ENCODE results near the gene NHSL1.

NHSL1 gene

DNA sequence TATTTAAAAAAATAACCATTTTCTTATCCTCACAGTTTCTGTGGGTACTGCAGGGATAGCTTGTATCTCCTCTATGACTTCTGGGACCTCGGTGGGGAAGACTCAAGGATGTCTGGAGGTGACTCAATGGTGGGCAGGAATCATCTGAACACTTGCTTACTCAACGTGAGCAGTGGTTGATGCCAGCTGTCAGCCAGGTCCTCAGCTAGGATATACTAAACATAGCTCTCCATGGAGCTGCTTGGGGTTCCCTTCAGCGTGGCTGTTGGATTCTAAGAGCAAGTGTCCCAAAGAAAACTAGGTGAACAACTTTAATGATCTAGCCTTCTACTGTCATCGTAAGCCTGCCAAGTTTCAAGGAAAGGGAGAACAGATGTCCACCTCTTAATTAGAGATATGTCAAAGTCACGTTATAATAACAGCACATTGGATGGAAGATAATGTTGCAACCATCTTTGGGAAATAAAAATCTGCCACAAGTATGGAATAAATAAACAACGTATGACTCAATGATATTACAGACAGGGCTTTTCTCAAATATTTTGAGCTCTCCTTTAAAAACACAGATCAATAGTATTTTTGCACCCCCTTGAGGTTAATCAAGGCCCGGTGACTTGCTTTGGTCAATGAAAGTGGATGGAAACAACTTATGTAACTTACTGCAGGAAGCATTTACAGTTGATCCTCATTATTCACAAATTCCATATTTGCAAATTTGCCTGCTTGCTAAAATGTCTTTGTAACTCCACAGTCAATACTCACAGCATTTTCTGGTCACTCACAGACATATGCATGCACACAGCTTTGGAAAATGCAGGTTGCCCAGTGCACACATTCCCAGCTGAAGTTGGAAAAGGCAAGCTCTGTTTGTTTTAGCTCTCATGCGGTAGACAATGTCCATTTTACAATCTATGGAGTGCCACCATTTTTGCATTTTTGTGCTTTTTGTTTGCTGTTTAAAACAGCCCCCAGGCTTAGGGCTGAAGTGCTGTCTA lies 101.9 kb downstream of the NHSL1 start:
- in situ Hi-C loops (cut with HindIII; ENCODE audit: low pct_ligation_motif_present, low pct_unique_long_range_greater_than_20kb, low sequenced_read_pairs): no loop called here
- no peak for DNase-seq

DNA sequence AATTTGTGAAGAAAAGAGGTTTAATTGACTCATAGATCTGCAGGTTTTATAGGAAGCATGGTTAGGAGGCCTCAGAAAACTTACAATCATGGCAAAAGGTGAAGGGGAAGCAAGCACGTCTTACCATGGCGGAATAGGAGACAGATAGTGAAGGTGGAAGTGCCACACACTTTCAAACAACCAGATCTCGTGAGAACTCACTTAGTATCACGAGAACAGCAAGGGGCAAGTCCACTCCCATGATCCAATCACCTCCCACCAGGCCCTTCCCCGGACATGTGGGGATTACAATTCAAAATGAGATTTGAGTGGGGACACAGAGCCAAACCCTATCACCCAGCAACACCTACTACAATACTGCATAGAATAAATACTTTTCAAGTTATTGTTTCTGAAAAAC lies 102.6 kb downstream of the NHSL1 start:
- DNase-seq: no peak
- in situ Hi-C loops (cut with HindIII; ENCODE audit: low pct_ligation_motif_present, low pct_unique_long_range_greater_than_20kb, low sequenced_read_pairs): no loop called here

DNA sequence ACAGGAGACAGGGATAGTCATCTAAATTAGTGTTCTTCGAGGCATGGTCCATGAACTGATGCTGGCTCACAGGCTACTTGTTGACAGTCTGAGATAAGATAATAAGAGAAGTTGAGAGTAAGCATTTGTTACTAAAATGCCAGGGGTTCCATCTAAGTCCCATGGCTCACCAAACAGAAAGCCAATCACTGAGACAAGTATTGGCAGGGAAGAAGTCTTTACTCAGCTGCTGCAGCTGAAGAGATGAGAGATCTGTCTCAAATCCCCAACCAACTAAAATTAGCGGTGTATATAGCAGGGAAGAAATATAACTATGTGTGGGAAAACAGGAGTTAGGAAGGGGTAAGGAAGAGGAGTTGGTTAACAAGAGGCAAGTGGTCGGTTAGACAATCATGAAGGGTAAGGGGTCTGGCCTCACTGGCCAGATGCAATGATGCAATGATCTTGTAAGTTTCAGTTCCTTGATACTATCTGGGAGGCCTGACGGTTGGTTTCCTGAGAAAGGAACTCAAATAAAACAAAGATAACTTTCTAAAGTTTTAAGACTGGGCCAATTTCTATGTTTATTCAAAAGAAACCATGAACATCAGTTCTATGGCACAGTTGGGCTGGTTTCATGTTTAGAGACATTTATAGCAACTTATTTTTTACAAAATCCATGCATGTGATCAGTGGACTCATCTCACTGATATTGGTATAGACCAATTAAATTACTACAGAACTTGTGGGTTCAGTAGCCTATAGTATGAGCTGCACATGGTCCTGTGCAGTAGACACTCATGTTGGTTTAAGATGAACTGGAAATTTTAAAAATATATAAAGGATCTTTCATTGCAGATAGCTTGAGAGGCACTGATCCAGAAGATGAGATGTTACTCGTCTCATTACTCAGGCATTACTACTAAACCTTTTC lies 105.2 kb downstream of the NHSL1 start:
- in situ Hi-C loops (cut with HindIII; ENCODE audit: low pct_ligation_motif_present, low pct_unique_long_range_greater_than_20kb, low sequenced_read_pairs): no loop called here
- no peak for DNase-seq

DNA sequence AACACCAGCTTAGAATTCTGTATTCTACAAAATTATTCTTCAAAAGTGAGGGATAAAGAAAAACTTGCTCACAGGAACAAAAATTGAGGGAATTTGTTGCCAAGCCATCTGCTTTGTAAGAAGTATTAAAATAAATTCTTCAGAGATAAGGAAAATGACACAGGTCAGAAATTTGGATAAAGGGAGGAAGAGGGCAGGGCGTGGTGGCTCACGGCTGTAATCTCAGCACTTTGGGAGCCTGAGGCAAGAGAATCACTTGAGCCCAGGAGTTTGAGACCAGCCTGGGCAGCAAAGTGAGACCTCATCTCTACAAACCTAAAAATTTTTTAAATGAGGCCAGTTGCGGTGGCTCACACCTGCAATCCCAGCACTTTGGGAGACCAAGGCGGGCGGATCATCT lies 109.7 kb downstream of the NHSL1 start:
- in situ Hi-C loops (cut with HindIII; ENCODE audit: low pct_ligation_motif_present, low pct_unique_long_range_greater_than_20kb, low sequenced_read_pairs): no loop called here
- DNase-seq: no peak

DNA sequence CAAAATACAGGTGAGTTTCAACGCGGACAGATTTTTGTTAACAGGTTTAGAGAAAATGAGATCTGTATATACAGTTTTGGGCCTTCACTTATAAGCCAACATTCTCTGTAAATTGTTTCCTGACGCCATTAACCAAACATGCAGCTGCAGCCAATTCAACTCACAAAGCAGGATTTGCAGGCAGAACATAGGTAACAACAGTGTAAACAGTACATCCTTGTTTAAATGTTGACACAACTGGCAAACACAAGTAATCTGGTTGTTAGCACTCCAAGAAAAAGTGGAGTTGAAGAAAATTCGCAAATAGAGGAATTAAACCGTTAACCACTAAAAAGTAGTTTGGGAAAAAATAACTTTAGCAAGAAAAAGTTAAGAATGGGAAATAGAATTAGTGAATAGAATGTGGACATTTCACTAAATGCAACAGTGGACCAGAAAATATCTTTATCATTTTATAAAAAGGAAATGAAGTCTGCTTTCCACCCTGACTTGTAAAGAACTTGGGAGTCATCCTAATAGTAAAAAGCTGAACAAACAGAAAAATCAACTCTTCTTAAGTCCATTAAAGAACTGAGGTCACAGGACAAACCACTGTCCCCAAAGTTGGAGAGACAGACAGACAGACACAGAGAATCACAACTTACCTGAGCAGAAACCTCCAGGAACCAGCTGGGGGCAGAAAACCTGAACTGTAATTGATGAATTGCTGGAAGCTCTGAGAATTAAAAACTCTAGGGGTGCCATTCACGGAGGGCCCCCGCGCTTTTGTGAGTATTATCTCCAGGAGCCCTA lies 111.5 kb downstream of the NHSL1 start:
- in situ Hi-C loops (cut with HindIII; ENCODE audit: low pct_ligation_motif_present, low pct_unique_long_range_greater_than_20kb, low sequenced_read_pairs): no loop called here
- DNase-seq: no peak

DNA sequence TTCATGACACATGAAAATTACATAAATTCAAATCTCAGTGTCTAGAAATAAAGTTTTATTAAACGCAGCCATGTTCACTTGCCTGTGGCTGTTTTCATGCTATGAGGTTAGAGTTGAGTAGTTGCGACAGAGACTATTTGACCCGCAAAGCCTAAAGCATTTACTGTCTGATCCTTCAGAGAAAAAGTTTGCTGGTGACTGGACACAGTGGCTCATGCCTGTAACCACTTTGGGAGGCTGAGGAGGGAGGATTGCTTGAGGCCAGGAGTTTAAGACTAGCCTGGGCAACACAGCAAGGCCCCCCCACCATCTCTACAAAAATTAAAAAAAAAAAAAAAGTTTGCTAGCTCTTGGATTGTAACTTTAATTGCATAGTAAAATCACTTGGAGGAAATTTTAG lies 112.4 kb downstream of the NHSL1 start:
- in situ Hi-C loops (cut with HindIII; ENCODE audit: low pct_ligation_motif_present, low pct_unique_long_range_greater_than_20kb, low sequenced_read_pairs): no loop called here
- no peak for DNase-seq

DNA sequence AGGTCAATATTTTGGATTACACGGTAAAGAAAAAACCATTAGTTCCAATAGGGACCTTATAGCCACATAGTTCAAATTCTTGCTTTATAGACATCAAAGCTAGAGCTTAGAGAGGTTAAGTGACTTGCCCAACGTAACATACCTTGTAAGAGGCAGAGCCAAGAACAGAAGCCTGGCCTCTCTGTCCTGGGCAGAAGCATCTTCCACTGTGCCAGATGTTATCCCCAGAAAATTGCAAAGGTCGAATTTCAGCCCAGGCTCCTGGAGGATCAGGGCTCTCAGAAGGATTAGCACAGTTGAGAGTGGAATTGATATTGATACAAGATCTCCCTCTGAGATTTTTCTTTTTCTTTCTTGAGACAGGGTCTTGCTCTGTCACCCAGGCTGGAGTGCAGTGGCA lies 115.5 kb downstream of the NHSL1 start:
- no peak for DNase-seq
- in situ Hi-C loops (cut with HindIII; ENCODE audit: low pct_ligation_motif_present, low pct_unique_long_range_greater_than_20kb, low sequenced_read_pairs): no loop called here

DNA sequence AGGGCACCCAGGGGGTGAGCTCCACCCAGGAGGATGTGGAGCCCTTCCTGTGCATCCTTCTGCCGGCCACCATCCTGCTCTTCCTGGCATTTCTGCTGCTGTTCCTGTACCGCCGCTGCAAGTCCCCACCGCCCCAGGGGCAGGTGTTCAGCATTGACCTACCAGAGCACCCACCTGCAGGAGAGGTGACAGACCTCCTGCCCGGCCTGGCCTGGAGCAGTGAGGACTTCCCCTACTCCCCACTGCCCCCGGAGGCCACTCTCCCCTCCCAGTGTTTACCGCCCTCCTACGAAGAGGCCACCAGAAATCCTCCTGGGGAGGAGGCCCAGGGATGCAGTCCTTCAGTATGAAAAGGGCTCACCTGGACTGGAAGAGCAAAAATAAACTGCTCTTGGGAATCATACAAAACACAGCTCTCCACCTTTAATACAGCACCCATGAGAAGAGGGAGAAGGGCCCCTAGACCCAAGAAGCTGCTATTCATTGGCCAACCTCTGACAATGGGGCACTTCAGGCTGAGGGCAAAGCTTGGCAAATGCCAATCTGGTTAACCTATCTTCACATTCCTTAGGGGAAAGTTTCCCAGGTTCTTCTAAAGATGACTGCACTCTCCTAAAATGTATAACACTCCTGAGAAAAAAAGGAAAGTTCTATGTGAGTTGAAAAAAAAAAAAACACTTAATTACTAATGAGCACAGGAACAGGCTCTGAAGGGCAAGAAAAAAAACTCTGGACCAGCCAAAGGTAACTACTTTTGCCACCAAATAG lies 116.6 kb downstream of the NHSL1 start:
- DNase-seq: no peak
- in situ Hi-C loops (cut with HindIII; ENCODE audit: low pct_ligation_motif_present, low pct_unique_long_range_greater_than_20kb, low sequenced_read_pairs): no loop called here

DNA sequence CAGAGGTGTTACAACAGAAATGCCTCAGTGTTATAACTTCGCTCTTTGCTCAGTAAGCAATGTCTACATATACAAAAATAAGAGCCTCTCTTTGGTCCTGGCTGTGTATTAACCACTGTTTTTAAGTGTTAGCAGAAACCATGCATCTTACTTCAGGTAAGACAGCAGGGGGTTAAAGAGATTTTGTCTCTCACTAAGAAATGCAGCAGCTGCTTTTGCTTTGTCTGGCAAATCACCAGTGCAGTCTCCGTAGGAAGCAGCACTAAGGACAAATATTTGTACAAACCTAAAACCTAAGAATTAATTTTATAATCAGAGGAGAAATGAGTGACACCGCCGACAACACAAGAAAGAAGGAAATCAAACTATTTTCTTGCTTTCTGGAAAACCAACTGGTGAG lies 120.8 kb downstream of the NHSL1 start:
- in situ Hi-C loops (cut with HindIII; ENCODE audit: low pct_ligation_motif_present, low pct_unique_long_range_greater_than_20kb, low sequenced_read_pairs): no loop called here
- no peak for DNase-seq

DNA sequence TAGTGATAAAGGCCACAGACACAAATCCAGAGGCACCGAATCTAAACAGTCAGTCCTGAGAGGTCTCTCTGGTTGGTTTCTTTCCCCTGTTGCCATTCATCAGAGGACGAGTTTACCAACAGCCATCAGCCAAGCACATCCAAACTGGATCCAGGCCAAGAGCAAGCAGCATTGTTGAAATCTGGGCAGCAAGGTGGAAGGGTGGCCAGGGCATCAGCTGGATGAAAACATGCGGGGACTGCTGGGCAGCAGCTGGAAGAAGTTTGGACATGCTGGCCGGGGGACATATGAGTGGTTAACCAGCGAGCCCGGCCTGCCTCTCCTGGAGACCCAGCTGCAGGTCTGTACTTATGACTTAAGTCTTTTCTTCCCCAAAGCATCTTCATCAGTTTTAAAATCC lies 121.5 kb downstream of the NHSL1 start, which contains the start of gene SMIM28:
Gene SMIM28 (plus strand): TSS at position 62 of the 400 bp plus-strand sequence. CDS start 168 bp downstream, at position 230.
- in situ Hi-C loops (cut with HindIII; ENCODE audit: low pct_ligation_motif_present, low pct_unique_long_range_greater_than_20kb, low sequenced_read_pairs): no loop called here
- DNase-seq: no peak

DNA sequence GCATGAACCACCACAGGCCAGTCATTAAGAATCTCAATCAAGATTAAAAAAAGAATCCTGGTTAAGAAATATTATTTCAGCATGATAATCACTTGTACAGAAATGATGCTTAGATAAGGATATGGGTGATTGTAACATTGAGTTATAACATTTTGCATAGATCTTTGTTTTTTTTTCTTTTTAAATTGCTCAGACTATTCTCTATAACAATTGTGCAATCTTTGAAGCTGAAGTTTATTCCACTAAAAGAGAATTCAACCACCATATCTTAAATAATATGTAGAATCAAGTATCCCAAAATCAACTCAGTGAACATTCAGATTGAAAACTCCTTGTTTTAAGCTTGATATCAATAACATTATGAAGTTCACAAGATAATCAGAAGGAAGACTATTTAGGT lies 122.3 kb downstream of the NHSL1 start:
- no peak for DNase-seq
- in situ Hi-C loops (cut with HindIII; ENCODE audit: low pct_ligation_motif_present, low pct_unique_long_range_greater_than_20kb, low sequenced_read_pairs): no loop called here

DNA sequence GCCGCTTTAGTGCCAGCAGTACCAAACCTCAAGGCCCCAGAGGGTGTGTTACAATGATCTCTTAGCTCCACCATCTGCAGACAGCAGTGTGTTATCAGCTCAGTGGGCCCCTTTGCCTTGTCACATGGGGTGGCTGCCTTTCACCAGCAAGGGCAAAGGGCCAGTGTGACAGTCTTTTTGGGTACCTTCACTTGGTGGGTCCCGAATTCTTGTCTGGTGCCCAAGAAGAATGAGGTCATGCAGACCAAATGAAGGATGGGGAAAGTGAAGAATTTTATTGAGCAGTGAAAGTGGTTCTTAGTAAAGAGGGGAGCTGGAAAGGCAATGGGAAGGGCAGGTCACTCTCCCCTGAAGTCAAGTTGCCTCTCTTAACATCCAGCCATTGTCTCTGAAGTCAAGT lies 124.5 kb downstream of the NHSL1 start:
- no peak for DNase-seq
- in situ Hi-C loops (cut with HindIII; ENCODE audit: low pct_ligation_motif_present, low pct_unique_long_range_greater_than_20kb, low sequenced_read_pairs): no loop called here

DNA sequence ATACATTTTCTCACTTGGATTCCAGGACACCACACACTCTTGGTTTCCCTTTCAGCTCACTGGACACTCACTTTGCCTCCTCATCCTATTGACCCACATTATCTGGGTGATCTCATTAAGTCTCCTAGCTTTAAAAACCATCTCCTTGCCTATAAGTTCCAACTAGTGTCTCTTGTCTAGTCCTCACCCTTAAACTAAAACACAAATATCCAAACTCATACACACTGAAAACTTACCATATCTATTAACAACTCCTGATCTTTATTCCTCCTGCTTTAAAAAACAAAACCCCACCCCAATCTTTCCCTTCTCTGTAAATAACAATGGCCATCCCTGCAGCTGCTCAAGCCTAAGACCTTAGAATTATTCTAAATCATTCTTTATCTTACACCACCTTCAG lies 125.1 kb downstream of the NHSL1 start:
- no peak for DNase-seq
- in situ Hi-C loops (cut with HindIII; ENCODE audit: low pct_ligation_motif_present, low pct_unique_long_range_greater_than_20kb, low sequenced_read_pairs): no loop called here

DNA sequence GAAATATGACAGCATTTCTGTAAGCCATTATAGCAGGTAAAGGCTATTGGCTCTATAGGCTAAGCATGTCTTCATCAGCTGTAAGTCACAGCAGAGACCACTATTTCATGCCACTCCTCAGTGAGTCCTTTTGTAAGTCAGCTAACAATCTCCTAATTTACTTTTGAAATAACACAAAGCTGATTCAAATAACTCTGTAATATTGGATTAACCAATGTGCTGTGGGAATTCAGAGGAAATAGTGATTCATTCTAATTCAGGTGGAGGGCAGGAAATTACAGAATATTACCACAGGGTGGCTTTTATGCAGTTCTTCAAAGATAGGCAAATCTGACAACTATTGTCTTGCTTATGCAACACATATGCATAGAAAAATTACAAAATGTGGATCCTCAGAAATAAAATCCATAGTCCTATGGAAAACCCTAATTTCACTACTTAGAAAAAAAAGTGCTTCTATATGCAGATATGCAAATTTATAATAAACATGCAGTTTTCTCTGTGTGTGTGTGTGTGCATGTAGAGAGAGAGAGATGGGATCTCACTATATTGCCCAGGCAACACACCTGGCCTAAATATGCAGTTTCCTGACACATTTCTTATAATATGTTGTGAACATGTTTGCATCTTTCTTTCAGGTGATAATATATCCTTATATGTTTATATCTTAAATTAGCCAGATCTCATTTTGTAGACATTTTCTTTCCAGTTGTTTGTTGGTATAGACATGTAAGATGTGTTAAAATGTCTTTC lies 126.4 kb downstream of the NHSL1 start:
- no peak for DNase-seq
- in situ Hi-C loops (cut with HindIII; ENCODE audit: low pct_ligation_motif_present, low pct_unique_long_range_greater_than_20kb, low sequenced_read_pairs): no loop called here
